ENCODE results near the gene NCAM1. TPM values are rescaled to one million over a fixed set of nuclear protein-coding genes. Genes with fewer than 3 reads are reported as not detected.

Gene NCAM1
- total and polyA plus RNA-seq, 2 experiments from 2014 or later = 0.76 to 1.6 TPM

GRCh38 chr11:113213549-113213948, 252.3 kb downstream of the NCAM1 start (continued):
- TF ChIP-seq ETS1 (IDR thresholded peaks at IDR 0.05) (no peak), EZH2 (IDR thresholded peaks at IDR 0.05; ENCODE audit: low read depth, unreplicated experiment) (no peak)

DNA sequence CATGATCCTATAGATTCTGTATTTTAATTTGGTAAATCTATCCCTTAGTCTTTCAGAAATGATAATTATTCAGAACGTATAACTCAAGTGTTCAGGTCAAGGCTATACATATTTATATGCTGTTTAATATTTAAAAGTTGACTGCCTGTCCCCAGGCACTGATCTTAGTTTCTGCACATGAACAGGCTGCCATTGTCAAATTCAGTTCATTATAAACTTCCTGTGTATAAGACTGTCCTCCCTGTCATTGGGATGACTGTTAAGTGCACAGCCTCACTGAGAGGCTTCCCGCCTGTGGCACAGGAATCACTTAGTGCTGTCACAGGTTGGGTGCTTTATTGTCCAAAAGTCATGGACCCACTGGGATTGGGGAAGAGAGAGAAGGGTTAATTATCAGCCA, 261.0 kb downstream of the NCAM1 start:
- H3K9me2 ChIP-seq (ENCODE audit: insufficient read depth) = no peaks in the 10 kb centered on the region
- no peaks in the 10 kb centered on the region for H3K4me1 ChIP-seq (ENCODE audit: insufficient read depth)
- H3K27ac Mint-ChIP-seq = no peak overlapping the region
- H3K79me2 ChIP-seq (replicated peaks; ENCODE audit: insufficient read depth) = no peaks in the 10 kb centered on the region
- H3F3A ChIP-seq (replicated peaks; ENCODE audit: low read depth) = no peaks in the 10 kb centered on the region
- DNase-seq (ENCODE audit: low spot score) (no peak), ATAC-seq (no peak)
- peaks cover 41% of the 10 kb centered on the region for H3K9me3 Mint-ChIP-seq
- H3K27me3 ChIP-seq (ENCODE audit: insufficient read depth) = no peaks in the 10 kb centered on the region
- H4K20me1 ChIP-seq (replicated peaks; ENCODE audit: insufficient read depth) = no peaks in the 10 kb centered on the region
- no peak overlapping the region for H3K4me2 ChIP-seq
- H3K4me3 ChIP-seq = no peak overlapping the region
- H3K36me3 Mint-ChIP-seq (ENCODE audit: low read depth) = peaks cover 32% of the 10 kb centered on the region
- no peak overlapping the region for H2AFZ ChIP-seq
- no peaks in the 10 kb centered on the region for H3K36me3 ChIP-seq (ENCODE audit: insufficient read depth)
- no peaks in the 10 kb centered on the region for H3K4me1 Mint-ChIP-seq
- no peak overlapping the region for H3K27ac ChIP-seq (ENCODE audit: low read depth)
- H3K4me3 Mint-ChIP-seq = no peak overlapping the region
- peaks cover 2% of the 10 kb centered on the region for H3K27me3 Mint-ChIP-seq (ENCODE audit: insufficient read depth, low read depth, poor library complexity)
- TF ChIP-seq JUNB (IDR thresholded peaks at IDR 0.05; ENCODE audit: unreplicated experiment) (no peak), ETS1 (IDR thresholded peaks at IDR 0.05) (no peak), ZNF114 (CRISPR knock-in tag; IDR thresholded peaks at IDR 0.05) (no peak), EZH2phosphoT487 (IDR thresholded peaks at IDR 0.05; ENCODE audit: unreplicated experiment) (no peak), STAT1 (IDR thresholded peaks at IDR 0.05; ENCODE audit: unreplicated experiment) (no peak), CTCF (conservative IDR thresholded peaks at IDR 0.05; ENCODE audit: low read depth in 2 of 2) (no peak), CREB1 (CRISPR knock-in tag; IDR thresholded peaks at IDR 0.05; ENCODE audit: low read depth) (no peak), POLR2AphosphoS5 (IDR thresholded peaks at IDR 0.05; ENCODE audit: low read depth) (no peak), EZH2 (IDR thresholded peaks at IDR 0.05; ENCODE audit: low read depth, unreplicated experiment) (no peak), ZNF331 (CRISPR knock-in tag; IDR thresholded peaks at IDR 0.05; ENCODE audit: low read depth) (no peak)
- TF ChIP-seq, protein P1, sequence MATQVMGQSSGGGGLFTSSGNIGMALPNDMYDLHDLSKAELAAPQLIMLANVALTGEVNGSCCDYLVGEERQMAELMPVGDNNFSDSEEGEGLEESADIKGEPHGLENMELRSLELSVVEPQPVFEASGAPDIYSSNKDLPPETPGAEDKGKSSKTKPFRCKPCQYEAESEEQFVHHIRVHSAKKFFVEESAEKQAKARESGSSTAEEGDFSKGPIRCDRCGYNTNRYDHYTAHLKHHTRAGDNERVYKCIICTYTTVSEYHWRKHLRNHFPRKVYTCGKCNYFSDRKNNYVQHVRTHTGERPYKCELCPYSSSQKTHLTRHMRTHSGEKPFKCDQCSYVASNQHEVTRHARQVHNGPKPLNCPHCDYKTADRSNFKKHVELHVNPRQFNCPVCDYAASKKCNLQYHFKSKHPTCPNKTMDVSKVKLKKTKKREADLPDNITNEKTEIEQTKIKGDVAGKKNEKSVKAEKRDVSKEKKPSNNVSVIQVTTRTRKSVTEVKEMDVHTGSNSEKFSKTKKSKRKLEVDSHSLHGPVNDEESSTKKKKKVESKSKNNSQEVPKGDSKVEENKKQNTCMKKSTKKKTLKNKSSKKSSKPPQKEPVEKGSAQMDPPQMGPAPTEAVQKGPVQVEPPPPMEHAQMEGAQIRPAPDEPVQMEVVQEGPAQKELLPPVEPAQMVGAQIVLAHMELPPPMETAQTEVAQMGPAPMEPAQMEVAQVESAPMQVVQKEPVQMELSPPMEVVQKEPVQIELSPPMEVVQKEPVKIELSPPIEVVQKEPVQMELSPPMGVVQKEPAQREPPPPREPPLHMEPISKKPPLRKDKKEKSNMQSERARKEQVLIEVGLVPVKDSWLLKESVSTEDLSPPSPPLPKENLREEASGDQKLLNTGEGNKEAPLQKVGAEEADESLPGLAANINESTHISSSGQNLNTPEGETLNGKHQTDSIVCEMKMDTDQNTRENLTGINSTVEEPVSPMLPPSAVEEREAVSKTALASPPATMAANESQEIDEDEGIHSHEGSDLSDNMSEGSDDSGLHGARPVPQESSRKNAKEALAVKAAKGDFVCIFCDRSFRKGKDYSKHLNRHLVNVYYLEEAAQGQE (IDR thresholded peaks at IDR 0.05; ENCODE audit: unreplicated experiment) = no peak
- TF ChIP-seq, protein P2, sequence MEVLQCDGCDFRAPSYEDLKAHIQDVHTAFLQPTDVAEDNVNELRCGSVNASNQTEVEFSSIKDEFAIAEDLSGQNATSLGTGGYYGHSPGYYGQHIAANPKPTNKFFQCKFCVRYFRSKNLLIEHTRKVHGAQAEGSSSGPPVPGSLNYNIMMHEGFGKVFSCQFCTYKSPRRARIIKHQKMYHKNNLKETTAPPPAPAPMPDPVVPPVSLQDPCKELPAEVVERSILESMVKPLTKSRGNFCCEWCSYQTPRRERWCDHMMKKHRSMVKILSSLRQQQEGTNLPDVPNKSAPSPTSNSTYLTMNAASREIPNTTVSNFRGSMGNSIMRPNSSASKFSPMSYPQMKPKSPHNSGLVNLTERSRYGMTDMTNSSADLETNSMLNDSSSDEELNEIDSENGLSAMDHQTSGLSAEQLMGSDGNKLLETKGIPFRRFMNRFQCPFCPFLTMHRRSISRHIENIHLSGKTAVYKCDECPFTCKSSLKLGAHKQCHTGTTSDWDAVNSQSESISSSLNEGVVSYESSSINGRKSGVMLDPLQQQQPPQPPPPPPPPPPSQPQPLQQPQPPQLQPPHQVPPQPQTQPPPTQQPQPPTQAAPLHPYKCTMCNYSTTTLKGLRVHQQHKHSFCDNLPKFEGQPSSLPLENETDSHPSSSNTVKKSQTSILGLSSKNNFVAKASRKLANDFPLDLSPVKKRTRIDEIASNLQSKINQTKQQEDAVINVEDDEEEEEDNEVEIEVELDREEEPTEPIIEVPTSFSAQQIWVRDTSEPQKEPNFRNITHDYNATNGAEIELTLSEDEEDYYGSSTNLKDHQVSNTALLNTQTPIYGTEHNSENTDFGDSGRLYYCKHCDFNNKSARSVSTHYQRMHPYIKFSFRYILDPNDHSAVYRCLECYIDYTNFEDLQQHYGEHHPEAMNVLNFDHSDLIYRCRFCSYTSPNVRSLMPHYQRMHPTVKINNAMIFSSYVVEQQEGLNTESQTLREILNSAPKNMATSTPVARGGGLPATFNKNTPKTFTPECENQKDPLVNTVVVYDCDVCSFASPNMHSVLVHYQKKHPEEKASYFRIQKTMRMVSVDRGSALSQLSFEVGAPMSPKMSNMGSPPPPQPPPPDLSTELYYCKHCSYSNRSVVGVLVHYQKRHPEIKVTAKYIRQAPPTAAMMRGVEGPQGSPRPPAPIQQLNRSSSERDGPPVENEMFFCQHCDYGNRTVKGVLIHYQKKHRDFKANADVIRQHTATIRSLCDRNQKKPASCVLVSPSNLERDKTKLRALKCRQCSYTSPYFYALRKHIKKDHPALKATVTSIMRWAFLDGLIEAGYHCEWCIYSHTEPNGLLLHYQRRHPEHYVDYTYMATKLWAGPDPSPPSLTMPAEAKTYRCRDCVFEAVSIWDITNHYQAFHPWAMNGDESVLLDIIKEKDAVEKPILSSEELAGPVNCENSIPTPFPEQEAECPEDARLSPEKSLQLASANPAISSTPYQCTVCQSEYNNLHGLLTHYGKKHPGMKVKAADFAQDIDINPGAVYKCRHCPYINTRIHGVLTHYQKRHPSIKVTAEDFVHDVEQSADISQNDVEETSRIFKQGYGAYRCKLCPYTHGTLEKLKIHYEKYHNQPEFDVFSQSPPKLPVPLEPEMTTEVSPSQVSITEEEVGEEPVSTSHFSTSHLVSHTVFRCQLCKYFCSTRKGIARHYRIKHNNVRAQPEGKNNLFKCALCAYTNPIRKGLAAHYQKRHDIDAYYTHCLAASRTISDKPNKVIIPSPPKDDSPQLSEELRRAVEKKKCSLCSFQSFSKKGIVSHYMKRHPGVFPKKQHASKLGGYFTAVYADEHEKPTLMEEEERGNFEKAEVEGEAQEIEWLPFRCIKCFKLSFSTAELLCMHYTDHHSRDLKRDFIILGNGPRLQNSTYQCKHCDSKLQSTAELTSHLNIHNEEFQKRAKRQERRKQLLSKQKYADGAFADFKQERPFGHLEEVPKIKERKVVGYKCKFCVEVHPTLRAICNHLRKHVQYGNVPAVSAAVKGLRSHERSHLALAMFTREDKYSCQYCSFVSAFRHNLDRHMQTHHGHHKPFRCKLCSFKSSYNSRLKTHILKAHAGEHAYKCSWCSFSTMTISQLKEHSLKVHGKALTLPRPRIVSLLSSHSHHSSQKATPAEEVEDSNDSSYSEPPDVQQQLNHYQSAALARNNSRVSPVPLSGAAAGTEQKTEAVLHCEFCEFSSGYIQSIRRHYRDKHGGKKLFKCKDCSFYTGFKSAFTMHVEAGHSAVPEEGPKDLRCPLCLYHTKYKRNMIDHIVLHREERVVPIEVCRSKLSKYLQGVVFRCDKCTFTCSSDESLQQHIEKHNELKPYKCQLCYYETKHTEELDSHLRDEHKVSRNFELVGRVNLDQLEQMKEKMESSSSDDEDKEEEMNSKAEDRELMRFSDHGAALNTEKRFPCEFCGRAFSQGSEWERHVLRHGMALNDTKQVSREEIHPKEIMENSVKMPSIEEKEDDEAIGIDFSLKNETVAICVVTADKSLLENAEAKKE (CRISPR knock-in tag; IDR thresholded peaks at IDR 0.05) = no peak
